GM21360 (cell line): ENCODE measurements around the gene ASIC5.
"Not testable (repeated sequence)": the region's sequence is repeated elsewhere in the genome, so short reads cannot be mapped to it uniquely, and the experiment has no call there.

Experiments
- ATAC-seq: cut with Tn5 transposase; IDR thresholded peaks from one replicate; pipeline ENCODE4 v1.9.1; 2021; ENCODE audit warnings: mild to moderate bottlenecking, moderate library complexity; ENCODE audit not compliant: unreplicated experiment

The ASIC5 gene, protein sequence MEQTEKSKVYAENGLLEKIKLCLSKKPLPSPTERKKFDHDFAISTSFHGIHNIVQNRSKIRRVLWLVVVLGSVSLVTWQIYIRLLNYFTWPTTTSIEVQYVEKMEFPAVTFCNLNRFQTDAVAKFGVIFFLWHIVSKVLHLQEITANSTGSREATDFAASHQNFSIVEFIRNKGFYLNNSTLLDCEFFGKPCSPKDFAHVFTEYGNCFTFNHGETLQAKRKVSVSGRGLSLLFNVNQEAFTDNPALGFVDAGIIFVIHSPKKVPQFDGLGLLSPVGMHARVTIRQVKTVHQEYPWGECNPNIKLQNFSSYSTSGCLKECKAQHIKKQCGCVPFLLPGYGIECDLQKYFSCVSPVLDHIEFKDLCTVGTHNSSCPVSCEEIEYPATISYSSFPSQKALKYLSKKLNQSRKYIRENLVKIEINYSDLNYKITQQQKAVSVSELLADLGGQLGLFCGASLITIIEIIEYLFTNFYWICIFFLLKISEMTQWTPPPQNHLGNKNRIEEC

DNA sequence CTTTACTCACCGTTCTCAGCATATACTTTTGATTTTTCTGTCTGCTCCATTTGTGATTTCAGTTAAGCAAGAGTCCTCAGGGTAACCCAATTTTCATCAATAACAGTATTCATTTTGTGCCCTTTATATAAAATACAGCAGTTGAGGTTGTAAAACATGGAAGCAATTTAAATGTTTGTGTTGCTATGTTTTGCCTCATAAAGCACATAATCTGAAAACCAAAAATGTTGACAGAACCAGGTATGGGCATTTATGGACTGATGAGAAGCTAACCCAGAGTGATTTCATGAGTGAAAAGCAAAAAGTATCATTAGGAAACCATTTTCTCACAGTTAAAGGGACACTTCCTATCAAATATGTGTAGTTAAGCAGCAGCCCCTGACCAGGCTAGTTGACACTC lies at the start of gene ASIC5:
ASIC5 (minus strand) TSS at position 101 of the 400 bp plus-strand sequence; CDS start at position 50, 51 bp downstream.
- ATAC-seq: no peak

DNA sequence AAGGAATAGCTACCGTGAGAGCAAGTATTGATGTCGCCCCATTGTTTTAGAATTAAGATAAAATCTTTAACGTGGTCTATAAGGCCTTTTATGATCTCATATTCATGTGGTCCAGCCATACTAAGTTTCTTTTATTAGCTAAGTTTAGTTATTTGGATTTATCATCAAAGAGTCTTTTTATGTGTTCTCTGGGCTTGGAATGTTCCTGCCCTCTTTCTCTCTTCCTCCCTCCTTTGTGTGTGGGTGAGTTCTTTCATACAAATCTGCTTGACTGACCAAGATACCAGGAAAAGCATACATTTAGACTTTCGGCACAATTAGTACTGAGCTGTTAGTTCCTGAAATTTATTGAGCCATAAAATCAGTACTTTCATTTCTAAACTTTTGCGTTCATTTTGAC lies 48.7 kb upstream of the ASIC5 start:
- ATAC-seq: no peak

DNA sequence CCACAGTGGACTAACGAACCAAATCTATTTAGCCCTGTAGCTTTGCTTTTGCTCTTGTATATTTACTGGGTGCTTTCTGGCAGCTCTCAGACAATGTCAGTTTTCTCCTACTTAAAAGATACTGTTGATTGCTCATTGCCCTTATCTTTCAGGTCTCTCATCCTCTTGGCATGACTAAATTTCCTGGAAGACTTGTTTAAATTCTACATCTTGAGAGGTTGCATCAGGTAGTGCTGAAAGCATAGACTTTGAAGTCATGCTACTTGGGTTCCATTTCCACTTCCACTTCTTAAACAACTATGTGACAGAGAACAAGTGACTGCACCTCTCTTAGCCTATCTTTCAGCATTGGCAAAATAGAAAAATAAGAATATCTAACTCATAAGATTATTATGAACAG lies 45.8 kb upstream of the ASIC5 start:
- ATAC-seq: no peak

DNA sequence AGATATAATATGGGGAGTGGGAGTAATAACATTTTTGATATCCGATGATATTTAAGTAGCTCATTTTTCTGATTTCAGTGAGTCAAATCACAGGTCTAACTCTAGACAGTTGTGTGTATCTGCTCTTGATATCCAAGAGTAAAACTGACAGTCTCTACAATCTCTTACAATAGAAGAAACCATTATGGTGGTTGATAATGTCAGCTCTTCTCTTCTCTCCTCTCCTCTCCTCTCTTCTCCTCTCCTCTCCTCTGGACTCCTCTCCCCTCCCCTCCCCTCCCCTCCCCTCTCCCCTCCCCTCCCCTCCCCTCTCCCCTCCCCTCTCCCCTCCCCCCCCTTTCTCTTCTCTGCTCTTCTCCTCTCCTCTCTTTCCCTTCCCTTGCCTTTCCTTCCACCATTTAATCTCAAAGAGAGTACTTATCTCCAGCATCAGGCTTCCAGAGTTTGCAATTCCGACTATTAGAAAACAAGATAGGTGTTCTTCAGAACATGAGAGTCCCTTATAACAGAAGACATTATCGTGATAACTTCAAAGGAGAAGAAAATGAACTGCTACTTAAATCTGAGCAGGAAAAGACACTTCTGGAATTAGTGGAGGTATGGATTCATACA lies 43.6 kb upstream of the ASIC5 start:
- no peak for ATAC-seq

DNA sequence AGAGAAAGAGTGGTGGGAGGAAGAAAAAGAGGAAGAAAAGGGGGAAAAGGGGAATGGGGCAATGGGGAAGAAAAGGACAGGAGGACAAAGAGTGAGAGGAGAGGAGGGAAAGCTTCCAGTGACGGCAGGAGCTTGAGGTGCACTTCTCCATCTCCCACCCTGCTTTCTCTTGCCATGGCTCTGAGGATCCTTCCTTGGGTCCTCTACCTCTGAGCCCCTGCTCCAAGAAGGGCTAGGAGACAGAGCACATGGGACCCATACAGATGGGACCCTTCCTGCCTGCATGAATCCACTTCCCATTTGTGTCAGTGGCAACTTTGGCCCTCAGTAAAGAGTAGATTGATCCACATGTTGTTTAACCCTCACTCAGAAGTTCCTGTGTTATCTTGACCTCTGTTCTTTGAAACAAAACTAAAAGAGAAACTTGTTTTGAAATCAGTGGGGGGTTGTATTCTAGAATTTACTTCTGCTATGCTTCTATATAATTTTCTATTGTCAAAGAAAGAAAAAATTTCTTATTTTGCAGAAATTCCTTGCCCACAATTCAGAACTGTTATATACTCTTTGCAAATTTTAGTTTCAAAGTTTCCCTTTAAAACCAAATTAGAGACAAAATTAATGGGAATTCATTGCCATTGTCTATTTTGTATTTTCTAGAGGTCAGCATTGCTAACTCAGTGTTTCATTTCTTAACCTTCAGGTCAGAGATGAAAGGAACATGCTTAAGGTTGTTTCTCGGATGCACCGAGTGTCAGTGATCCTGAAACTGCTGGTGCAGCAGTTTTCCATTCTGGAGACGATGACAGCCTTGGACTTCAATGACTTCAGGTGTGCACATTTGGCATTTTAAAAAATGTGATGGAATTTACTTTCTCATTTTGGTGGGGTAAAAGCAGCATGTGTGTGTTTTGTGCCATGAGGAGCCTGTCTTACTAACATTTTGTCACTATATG lies 42.4 kb upstream of the ASIC5 start:
- no peak for ATAC-seq

DNA sequence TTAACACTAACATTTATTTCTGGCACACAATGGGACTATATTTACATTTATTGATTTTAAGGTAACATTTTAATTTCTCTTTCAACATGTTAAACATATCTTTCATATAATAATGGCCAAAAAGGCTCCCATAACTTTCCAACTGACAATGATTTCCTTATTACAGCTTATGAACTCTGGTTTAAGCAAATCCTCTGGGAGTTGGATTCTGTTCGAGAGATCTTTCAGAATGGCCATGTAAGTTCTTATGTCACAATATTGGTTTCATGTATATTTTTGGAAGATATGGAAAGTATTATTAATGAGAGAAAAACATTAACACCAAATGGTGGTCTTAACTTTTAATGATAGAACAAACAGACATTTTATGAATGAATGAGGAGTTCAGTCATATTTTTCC lies 41.5 kb upstream of the ASIC5 start:
- no peak for ATAC-seq

DNA sequence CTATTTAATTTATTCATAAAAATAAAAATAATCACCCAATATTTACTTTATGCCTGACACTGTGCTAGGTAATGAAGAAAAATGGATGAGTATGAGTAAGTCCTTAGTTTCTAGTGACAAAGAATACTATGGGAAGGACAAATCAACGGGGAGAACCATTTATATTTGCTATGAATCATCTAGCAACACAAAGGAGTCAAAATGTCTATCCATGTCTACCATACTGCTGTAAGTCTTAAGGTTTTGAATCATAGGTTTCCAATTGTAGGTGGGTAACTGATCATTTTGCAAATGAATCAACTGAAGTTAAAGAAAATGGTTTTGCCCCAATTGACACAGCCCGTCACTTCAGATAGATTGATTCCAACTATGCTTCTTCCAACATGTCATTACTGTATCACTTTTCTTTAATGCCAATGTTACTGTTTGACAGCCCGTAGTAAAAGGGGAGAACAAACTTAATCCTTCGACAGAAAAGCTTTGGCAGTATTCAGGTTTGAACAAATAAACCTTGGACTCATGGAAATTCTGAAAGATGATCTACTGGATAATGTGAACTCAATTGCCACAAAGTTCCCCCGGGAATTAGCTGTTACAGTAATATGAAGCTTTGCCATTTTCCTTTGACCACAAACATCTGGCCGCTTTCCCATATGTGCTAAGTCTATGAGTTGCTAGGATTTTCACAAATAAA lies 40.6 kb upstream of the ASIC5 start:
- ATAC-seq: no peak

DNA sequence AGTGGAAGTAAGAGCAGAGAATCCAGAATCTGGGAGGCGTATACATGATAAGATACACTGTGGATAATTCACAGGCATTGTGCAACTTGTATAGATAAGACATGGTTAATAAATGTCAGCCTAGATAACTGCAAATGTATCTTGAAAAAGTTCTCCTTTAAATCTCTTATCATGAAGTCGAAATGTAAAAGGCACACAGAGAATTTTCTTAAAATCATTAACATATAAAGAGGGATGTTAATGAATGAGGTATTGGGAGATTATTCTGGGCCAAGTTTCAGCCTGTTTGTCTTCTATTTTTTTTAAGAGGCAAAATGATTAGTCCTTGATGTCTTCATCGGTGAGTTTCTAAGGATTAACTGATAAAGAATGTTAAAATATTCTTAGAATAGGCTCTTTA lies 38.3 kb upstream of the ASIC5 start:
- no peak for ATAC-seq

DNA sequence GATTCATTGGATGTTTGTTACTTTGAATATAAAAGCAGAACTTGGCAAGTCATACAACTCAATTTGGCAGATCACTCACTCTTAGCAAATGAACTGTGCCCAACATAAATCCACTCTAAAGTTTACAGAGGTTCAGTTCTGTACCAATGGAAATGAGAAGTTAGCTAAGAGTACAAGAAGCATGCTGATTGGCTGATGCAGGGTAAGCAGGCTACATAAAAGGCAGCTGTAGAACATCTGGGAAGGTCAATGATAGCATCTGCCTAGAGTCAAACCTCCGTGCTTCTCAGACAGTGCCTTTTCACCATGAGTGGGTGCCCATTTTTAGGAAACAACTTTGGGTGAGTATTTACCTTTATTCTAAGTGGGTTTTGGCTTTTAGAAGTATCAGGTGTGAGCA lies 37.4 kb upstream of the ASIC5 start, which contains the start of gene TDO2:
TDO2 (plus strand) TSS at position 244 of the 400 bp plus-strand sequence; CDS start at position 307, 63 bp downstream.
- no peak for ATAC-seq

DNA sequence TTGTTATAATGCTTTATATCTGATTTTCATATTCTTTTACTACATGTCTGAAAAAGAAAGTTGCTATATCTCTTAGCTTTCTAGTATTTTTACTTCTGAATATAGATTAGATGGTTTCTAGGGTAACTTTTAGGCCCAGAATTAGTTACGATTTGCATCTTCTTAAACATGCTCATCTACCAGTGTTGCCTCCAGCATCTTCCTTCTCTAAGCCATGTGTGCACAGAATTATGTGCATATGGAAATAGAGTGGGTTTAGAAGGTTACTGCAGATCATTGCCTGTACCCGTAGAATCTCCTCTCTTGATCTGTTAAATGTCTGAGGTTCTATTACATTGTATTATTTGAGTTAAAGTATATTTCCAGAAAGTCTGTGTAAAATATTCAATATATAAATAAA lies 34.9 kb upstream of the ASIC5 start:
- no peak for ATAC-seq

DNA sequence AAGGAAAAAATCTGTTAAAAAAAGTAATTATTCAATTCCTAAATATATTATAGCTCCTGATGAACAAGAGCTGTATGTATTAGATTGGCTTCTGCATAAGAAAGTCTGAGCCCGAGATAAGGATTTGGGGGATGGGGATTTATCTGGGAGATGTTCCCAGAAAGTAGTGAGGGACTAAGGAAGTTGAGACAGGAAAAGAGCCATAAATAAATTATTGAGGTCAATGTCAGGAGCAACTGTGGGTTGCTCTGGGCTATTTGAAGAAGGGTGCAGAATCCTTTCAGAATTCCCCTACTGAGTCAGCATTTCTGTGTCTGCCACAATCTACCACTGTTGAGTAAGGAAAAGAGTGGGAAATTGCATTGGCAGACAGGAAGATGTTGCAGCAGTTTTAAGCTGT lies 34.3 kb upstream of the ASIC5 start:
- no peak for ATAC-seq

DNA sequence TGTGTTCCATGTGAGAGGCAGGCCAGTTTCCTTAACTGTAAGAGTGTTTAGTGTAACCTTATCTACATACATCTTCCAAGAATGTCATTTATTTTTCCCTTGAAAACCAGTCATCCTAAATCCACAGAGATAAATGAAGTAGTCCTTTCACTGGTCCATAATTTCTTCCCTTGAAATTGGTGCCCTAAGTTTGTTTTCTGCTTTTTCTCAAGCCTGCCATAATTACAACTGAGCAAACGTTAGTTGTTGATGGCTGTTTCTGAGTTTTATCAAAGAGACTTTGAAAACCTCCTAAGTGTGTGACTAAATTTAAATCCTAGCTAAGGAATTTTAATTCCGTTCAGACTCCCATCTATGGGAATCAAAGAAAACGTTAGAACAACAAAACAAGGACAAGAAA lies 33.8 kb upstream of the ASIC5 start:
- no peak for ATAC-seq

DNA sequence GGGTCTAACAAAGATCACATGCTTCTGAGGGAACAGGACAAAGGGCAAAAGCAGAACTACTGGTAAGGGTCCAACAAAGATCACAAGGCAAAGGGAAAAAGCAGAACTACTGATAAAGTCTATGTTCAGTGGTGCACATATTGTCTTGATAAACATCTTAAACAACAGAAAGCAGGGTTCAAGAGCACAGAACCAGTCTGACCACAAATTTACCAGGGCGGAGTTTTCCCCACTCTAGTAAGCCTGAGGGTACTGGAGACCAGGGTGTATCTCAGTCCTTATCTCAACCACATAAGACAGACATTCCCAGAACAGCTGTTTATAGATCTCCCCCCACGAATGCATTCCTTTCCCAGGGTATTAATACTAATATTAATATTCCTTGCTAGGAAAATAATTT lies 32.3 kb upstream of the ASIC5 start:
- ATAC-seq: not testable (repeated sequence)

DNA sequence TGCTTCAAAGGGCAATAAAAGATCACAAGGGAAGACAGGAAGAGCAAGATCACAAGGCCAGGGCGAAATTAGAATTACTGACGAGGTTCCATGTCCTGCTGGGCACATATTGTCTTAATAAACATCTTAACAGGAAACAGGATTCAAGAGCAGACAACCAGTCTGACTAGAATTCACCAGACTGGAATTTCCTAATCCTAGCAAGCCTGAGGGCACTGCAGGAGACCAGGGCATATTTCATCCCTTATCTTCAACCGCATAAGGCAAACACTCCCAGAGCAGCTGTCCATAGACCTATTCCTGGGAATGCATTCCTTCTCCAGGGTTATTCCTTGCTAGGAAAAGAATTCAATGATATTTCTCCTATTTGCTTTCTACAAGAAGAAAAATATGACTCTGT lies 25.0 kb upstream of the ASIC5 start:
- no peak for ATAC-seq

DNA sequence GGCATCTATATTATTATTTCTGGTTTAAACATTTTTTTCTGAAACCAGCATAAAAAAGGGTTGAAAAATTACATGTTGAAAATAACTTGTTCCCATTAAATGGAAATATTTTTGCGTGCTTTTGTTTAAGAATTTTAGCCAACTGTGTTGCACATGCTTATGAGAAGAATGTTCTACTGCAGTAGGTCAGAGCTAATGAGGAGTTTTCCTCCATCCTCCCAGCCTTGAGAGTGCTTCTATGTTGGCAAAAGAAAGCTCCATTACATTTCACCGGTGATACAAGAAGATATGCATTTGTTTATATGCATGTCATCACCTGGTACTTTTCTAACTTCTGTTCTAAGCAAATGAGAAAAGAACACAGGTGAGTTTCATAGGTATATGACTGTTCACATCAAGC lies 23.9 kb upstream of the ASIC5 start:
- no peak for ATAC-seq

DNA sequence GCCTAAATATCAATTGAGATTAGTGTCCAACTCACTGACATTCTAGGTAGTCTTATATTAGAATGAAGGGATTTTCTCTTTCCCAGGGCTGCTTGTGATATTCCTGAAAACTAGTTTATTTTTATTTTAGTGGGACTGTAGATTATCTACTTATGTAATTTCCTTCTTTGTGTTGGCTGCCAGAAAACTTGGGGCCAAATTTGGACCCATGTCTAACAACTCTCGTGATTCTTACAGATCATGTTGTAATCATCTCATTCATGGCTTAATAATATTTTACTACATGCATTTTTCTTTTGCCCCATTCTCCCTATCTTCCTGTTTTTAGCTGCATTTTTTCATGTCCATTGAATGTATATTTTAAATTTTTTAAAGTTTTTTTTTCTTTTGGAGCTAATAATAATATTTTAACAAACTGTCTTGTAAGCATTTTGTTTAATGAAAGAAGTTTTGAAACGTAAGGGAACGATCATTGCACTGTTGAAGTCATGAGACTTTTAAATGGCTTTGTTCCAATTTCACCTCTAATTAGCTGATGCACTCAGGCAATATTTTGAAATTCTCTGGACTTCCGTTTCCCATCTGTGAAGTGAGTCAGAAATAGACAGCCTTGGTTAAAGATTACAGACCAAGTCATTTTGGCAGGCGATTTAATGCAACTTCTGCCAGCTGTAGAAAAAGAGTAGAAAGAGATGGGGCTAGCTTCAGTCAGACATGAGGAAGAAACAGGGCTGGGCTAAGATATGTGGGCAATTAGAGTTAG lies 23.1 kb upstream of the ASIC5 start:
- no peak for ATAC-seq

DNA sequence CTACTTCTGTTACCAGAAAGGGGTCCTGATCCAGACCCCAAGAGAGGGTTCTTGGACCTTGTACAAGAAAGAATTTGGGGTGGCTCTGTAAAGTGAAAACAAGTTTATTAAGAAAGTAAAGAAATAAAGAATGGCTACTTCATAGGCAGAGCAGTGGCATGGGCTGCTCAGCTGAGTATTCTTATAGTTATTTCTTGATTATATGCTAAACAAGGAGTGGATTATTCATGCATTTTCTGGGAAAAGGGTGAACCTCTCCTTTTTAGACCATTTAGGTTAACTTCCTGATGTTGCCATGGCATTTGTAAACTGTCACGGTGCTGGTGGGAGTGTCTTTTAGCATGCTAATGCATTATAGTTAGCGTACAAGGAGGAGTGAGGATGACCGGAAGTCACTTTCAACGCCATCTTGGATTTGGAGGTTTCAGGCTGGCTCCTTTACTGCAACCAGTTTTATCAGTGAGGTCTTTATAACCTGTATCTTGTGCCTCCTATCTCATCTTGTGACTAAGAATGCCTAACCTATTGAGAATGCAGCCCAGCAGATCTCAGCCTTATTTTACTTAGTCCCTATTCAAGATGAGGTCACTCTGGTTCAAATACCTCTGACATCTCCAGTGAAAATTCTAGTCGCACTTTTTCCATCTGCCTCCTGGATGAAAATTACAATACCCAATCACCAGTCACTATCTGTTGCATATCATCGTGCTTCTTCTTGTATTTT lies 21.9 kb upstream of the ASIC5 start:
- no peak for ATAC-seq

DNA sequence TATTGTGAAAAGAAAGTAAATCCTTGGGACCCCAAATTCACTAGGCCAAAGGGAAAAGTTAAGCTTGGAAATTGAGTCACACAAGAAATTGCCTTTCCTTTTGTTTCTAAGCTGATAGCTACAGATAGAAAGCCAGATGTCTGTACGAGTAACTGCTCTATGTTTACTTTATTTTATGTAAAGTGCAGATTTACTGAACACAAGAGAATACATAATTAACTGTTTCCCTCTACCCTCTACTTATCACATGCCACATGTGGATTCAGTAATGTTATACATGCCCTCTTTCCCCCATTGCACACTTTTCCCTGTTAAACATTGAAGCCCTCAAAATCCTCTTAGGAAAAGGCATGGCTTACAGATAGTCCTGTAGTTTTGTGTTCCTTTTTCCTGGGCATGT lies 21.0 kb upstream of the ASIC5 start:
- no peak for ATAC-seq

DNA sequence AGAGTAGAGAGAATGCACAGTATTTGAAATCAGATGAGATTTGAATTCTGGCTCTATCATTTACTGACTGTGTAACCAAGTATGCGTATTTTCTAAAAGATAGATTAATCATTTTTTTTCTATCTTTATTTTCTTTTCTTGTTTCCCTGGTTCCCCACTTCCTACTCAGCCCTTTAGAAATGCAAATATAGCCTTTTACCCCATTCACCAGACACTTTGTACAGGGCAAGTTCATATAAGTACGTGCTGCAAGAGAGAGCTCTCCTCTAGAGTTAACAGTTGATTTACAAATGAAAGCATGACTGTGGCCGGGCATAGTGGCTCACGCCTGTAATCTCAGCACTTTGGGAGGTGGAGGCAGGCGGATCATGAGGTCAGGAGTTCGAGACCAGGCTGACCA lies 19.6 kb upstream of the ASIC5 start:
- ATAC-seq: no peak
